Stomach smooth muscle (tissue), 2 donors: ENCODE results near the gene TMEM14C.
A peak's percentile ranks its signal among the peaks of the same experiment; 100 is the strongest.
"Not testable (repeated sequence)": the region's sequence is repeated elsewhere in the genome, so short reads cannot be mapped to it uniquely, and the experiment has no call there.

Experiments
- H3K27ac ChIP-seq: one replicate; pipeline ENCODE4 v1.7.0; 2013; ENCODE audit warnings: mild to moderate bottlenecking, low read length, inconsistent platforms
- H3K27me3 ChIP-seq, 2 donors: one replicate each; pipeline ENCODE4 v1.7.0; 2013; ENCODE audit warnings: low read length in 2 of 2; ENCODE audit not compliant: insufficient read depth in 2 of 2, control insufficient read depth in 1 of 2
- H3K36me3 ChIP-seq, 2 donors: one replicate each; pipeline ENCODE4 v1.7.0; 2013; ENCODE audit warnings: low read length in 2 of 2; ENCODE audit not compliant: control insufficient read depth in 2 of 2, insufficient read depth in 2 of 2
- H3K4me1 ChIP-seq: one replicate; pipeline ENCODE4 v1.7.0; 2013; ENCODE audit warnings: low read length; ENCODE audit not compliant: control insufficient read depth, insufficient read depth
- H3K4me3 ChIP-seq, 2 donors: one replicate each; pipeline ENCODE4 v1.7.0; 2013; ENCODE audit warnings: low read length in 2 of 2
- H3K9ac ChIP-seq, 2 donors: one replicate each; pipeline ENCODE4 v1.7.0; 2013; ENCODE audit warnings: low read length in 2 of 2, mild to moderate bottlenecking in 1 of 2
- H3K9me3 ChIP-seq, 2 donors: one replicate each; pipeline ENCODE4 v1.7.0; 2013; ENCODE audit warnings: low read length in 2 of 2; ENCODE audit not compliant: control insufficient read depth in 2 of 2
- donor health status: healthy.
- donor health status: Pancreatic carcinoma.

The TMEM14C gene

DNA sequence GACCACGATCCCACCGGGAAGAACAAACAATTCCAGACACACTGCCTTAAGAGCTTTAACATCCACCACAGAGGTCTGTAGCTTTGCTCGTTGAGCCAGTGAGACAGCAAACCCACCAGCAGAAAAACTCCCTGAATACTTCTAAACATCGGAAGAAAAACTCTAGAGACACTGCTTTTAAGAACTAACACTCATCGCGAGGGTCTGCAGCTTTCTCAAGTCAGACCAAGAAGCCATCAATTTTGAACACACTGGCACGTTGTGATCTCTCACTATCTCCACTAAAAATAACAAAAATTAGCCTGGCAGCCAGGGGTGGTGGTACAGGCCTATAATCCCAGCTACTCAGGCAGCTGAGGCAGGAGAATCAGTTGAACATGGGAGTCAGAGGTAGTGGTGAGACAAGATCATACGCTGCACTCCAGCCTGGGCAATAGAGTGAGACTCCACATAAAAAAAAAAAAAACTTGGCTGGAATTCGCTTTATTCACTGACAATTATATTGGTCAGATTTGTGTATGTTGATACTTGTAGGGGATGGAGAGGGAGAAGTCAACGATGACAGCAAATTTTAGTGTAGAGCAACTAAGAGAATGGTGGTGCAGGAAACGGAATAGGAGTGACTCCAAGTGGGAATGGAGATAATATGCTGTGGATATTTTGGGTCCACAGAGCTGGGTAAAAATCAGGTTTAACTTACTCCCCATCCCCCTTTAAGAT is 860 bp upstream of the TMEM14C start:
- peaks cover 2 to 3% of the 10 kb centered on the region in 2 donors for H3K36me3 ChIP-seq

DNA sequence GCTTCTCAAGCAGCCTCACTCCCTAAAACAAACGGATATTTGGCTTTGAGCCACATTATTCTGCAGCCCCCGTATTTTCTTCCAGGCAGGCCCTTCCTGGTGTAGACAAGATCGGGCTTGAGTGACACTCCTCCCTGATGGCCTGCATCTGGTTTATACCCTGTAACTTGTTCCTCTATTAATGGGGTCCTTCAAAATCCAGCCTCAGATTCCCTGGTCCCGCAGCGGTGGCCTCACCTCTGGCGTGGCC is 375 bp upstream of the TMEM14C start:
- Histone ChIP-seq H3K27ac (peak overlapping the region; percentile 78), H3K4me1 (peaks cover 36% of the 10 kb centered on the region), H3K36me3 (peaks cover 2 to 3% of the 10 kb centered on the region in 2 donors), H3K9ac (peak overlapping the region; percentile 58 to 72), H3K9me3 (no peaks in the 10 kb centered on the region), H3K27me3 (no peaks in the 10 kb centered on the region), H3K4me3 (peak overlapping the region; percentile 74 to 86)

More for the DNA sequence above, 860 bp upstream of the TMEM14C start:
- peak overlapping the region; percentile 58 to 72 for H3K9ac ChIP-seq
- peak overlapping the region; percentile 78 for H3K27ac ChIP-seq
- H3K9me3 ChIP-seq, result no peaks in the 10 kb centered on the region
- peaks cover 36% of the 10 kb centered on the region for H3K4me1 ChIP-seq
- no peaks in the 10 kb centered on the region for H3K27me3 ChIP-seq
- H3K4me3 ChIP-seq, result peak overlapping the region; percentile 74 to 86

DNA sequence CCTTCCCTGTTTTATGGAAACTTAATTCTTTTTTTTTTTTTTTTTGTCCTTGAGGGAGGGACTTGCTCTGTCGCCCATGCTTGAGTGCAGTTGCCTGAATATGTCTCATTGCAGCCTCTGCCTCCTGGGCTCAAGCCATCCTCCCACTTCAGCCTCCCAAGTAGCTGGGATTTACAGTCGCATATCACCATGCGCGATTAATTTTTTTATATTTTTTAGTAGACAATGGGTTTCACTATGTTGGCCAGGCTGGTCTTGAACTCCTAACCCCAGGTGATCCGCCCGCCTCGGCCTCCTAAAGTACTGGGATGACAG is 654 bp downstream of the TMEM14C start:
- Histone ChIP-seq H3K27ac (peak overlapping the region; percentile 78), H3K4me1 (peaks cover 36% of the 10 kb centered on the region)

DNA sequence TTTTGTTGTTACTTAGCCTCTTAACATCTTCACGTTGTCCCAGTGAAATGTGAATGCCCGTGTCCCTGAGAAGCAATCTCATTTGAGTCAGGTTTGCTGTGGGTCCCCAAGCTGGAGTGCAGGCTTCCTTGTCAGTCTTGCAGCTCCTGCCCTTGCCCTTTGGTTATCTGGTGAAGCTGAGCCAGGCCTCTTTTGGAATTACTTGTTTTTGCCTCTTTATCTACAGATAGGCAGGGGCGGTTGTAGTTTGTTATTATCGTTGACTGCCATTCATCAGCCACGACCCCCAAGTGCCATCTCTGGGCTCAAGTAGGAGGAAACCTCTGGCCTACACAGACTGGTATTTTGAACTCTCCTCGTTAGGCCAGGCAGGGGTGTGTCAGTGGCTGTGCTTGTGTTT is 2.2 kb downstream of the TMEM14C start:
- H3K4me1 ChIP-seq, result peaks cover 33% of the 10 kb centered on the region
- H3K9me3 ChIP-seq, result no peaks in the 10 kb centered on the region
- peaks cover 3 to 10% of the 10 kb centered on the region in 2 donors for H3K36me3 ChIP-seq
- no peaks in the 10 kb centered on the region for H3K27me3 ChIP-seq
- H3K4me3 ChIP-seq, result peak overlapping the region in 1 of 2 donors; percentile 29
- H3K9ac ChIP-seq, result peak overlapping the region in 1 of 2 donors; percentile 86
- no peak overlapping the region for H3K27ac ChIP-seq

More for the DNA sequence above, 654 bp downstream of the TMEM14C start:
- H3K9me3 ChIP-seq, result no peaks in the 10 kb centered on the region
- H3K9ac ChIP-seq, result peak overlapping the region; percentile 86 to 92
- no peaks in the 10 kb centered on the region for H3K27me3 ChIP-seq
- peaks cover 2 to 10% of the 10 kb centered on the region in 2 donors for H3K36me3 ChIP-seq
- H3K4me3 ChIP-seq, result peak overlapping the region; percentile 80 to 86

DNA sequence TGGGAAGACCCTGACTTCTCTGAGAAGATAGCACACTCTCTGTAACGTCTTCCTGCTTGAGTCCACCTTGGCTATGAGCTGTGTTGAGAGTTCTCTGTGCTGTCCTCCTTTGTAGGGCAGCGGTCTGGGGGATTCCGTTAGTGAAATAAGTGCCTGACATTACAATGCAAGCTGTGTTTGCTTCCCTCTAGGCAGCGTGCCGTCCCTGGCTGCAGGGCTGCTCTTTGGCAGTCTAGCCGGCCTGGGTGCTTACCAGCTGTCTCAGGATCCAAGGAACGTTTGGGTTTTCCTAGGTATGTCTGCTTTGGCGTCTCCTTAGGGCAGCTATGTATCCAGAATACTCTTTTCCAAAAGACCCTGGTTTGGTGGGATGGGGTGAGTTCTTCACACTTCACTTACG is 2.8 kb downstream of the TMEM14C start:
- Histone ChIP-seq H3K36me3 (peaks cover 6 to 15% of the 10 kb centered on the region in 2 donors), H3K27me3 (no peaks in the 10 kb centered on the region), H3K27ac (no peak overlapping the region), H3K9ac (no peak overlapping the region), H3K9me3 (no peaks in the 10 kb centered on the region), H3K4me1 (peaks cover 29% of the 10 kb centered on the region), H3K4me3 (no peak overlapping the region)

DNA sequence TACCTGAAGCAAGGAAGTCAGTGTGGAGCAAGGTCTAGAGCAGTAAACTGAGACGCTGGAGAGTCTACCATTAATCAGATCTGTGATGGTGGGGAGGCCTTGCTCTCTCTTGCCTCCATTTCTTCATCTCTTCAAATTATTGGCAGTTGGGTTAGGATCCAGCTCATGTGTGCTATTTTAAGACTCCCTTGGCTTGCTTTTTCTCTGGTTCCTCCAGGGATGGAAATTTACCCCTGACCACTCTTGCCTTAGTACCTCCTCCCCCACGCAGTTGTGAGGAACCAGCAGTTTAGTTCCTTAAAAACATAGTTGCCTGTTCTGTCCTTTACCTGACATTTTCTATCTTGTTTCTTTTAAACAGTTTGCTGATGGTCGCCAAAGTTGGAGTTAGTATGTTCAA is 7.4 kb downstream of the TMEM14C start:
- Histone ChIP-seq H3K4me3 (no peak overlapping the region), H3K4me1 (no peaks in the 10 kb centered on the region), H3K9ac (no peak overlapping the region), H3K27me3 (no peaks in the 10 kb centered on the region), H3K36me3 (peaks cover 21 to 29% of the 10 kb centered on the region in 2 donors), H3K9me3 (no peaks in the 10 kb centered on the region), H3K27ac (no peak overlapping the region)

DNA sequence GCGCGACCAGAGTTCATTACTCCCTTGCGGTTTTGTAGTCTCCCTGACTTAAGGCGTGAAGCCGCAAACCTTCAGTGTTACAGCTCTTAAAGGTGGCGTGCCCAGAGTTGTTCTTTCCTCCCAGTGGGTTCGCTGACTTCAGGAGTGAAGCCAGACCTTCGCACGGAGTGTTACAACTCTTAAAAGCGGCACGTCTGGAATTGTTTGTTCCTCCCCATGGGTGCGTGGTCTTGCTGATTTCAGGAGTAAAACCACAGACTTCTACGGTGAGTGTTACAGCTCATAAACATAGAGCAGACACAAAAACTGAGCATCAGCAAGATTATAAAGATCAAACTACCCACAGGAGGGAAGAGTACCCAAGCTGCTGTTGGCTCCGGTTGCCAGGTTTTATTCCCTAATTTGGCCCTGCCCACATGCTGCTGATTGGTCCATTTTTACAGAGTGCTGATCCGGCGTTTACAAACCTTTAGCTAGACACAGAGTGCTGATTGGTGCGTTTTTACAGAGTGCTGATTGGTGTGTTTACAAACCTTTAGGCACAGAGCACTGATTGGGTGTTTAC is 10.4 kb downstream of the TMEM14C start:
- H3K36me3 ChIP-seq, result peaks cover 19 to 21% of the 10 kb centered on the region in 2 donors
- no peaks in the 10 kb centered on the region for H3K9me3 ChIP-seq
- no peak overlapping the region for H3K27ac ChIP-seq
- H3K27me3 ChIP-seq, result no peaks in the 10 kb centered on the region
- H3K9ac ChIP-seq, result no peak overlapping the region
- no peak overlapping the region for H3K4me3 ChIP-seq
- no peaks in the 10 kb centered on the region for H3K4me1 ChIP-seq

DNA sequence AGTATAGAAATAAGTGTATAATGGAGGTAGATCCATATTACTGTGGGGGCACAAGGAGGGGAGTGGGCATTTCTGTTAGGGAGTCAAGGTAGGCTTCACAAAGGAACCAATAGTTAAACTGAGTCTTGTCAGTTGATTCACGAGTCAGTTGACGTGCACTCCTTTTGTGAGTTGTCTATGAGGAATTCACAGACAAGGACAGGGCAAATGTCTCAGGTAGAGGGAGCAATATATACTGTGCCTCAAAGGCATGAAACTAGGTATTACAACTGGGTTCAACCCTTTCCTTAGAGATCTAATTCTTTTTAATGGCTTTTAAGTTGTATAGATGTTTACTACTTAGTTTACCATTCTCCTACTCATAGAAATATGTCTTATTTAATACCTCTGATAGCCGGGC is 11.0 kb downstream of the TMEM14C start:
- H3K27ac ChIP-seq, result no peak overlapping the region
- H3K36me3 ChIP-seq, result peaks cover 19% of the 10 kb centered on the region in 2 donors
- H3K9me3 ChIP-seq, result no peaks in the 10 kb centered on the region
- H3K9ac ChIP-seq, result no peak overlapping the region
- H3K4me1 ChIP-seq, result no peaks in the 10 kb centered on the region
- H3K4me3 ChIP-seq, result no peak overlapping the region
- H3K27me3 ChIP-seq, result no peaks in the 10 kb centered on the region

DNA sequence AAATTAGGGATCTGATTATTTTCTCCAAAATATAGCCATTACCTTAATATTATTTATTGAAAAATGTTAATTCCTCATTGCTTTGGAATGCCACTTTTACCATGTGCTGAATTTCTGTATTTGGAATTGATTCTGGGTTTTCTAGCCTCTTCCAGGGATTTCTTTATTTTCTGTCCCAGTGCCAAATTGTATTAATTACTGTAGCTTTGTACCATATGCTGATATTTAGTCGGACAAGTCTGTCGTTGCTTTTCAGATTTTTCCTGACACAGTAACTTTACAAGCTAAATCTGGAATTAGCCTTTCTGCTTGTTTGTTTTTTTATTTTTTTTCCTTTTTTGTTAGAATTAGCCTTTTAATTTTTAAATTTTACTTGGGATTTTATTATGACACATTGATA is 13.9 kb downstream of the TMEM14C start:
- Histone ChIP-seq H3K36me3 (peaks cover 12 to 17% of the 10 kb centered on the region in 2 donors), H3K4me3 (no peak overlapping the region), H3K9me3 (no peaks in the 10 kb centered on the region), H3K9ac (no peak overlapping the region), H3K27me3 (no peaks in the 10 kb centered on the region), H3K4me1 (no peaks in the 10 kb centered on the region), H3K27ac (no peak overlapping the region)

DNA sequence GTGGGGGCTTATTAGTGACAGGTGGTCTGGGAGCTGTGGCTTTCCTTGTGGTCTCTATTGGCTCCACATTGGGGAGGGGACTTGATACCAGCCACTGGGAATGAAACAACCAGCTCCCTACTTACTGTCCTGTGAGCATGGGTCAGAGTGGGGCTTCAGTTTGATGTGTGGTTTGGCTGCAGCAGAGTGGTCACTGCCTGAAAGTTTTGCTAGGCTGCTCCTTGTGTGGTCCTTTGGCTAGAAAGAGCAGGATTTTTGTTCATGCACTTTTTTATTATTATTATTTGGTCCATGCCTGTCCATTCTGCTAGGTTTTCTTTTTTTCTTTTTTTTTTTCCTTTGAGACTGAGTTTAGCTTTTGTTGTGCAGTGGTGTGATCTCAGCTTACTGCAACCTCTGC is 17.2 kb downstream of the TMEM14C start:
- Histone ChIP-seq H3K9me3 (no peaks in the 10 kb centered on the region), H3K4me1 (no peaks in the 10 kb centered on the region), H3K4me3 (no peak overlapping the region), H3K27me3 (no peaks in the 10 kb centered on the region), H3K27ac (no peak overlapping the region), H3K9ac (no peak overlapping the region), H3K36me3 (peaks cover 2 to 8% of the 10 kb centered on the region in 2 donors)

DNA sequence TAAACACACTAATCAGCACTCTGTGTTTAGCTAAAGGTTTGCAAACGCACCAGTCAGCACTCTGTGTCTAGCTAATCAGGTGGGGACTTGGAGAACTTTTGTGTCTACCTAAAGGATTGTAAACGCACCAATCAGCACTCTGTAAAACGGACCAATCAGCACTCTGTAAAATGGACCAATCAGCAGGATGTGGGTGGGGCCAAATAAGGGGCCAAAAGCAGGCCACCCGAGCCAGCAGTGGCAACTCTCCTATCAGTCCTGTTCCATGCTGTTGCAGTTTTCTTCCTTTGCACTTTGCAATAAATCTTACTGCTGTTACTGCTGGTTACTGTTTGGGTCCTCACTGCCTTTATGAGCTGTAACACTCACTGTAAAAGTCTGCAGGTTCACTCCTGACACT is 18.8 kb downstream of the TMEM14C start:
- not testable (repeated sequence) for H3K4me3 ChIP-seq, H3K9me3 ChIP-seq, H3K27me3 ChIP-seq, H3K36me3 ChIP-seq, H3K27ac ChIP-seq, H3K9ac ChIP-seq, H3K4me1 ChIP-seq
